Mesenchymal stem cell (in vitro differentiated cells and primary cell): ENCODE data around the gene PLPP4.

Experiments
- DNase-seq: peaks from one replicate; pipeline ENCODE4 v3.0.0-alpha.2; 2013
- H2AFZ ChIP-seq: one replicate; pipeline ENCODE4 v1.6.1; 2013; ENCODE audit warnings: low read depth, mild to moderate bottlenecking, control low read depth, inconsistent platforms, low read length, moderate library complexity
- H2AK5ac ChIP-seq: 2 replicates; pipeline ENCODE4 v1.6.1; 2013; ENCODE audit warnings: low read length, moderate library complexity, mild to moderate bottlenecking, inconsistent platforms; ENCODE audit not compliant: severe bottlenecking
- H2BK120ac ChIP-seq: one replicate; pipeline ENCODE4 v1.6.1; 2013; ENCODE audit warnings: low read depth, mild to moderate bottlenecking, inconsistent platforms, low read length, moderate library complexity
- H2BK12ac ChIP-seq, 2 experiments: one replicate each; pipeline ENCODE4 v1.6.1; 2013; ENCODE audit warnings: inconsistent platforms in 2 of 2, low read length in 2 of 2, mild to moderate bottlenecking in 2 of 2, moderate library complexity in 2 of 2, control low read depth in 1 of 2
- H2BK15ac ChIP-seq: one replicate; pipeline ENCODE4 v1.6.1; 2013; ENCODE audit warnings: mild to moderate bottlenecking, low read depth, inconsistent platforms; ENCODE audit not compliant: poor library complexity, severe bottlenecking
- H2BK5ac ChIP-seq: 2 replicates; pipeline ENCODE4 v1.6.1; 2013; ENCODE audit warnings: low read depth, mild to moderate bottlenecking, low read length, control low read depth, inconsistent platforms; ENCODE audit not compliant: poor library complexity, severe bottlenecking
- H3K14ac ChIP-seq, 2 experiments: one replicate each; pipeline ENCODE4 v1.6.1; 2013; ENCODE audit warnings: inconsistent platforms in 2 of 2, low read length in 2 of 2, control low read depth in 1 of 2, mild to moderate bottlenecking in 1 of 2, moderate library complexity in 1 of 2
- H3K18ac ChIP-seq, 2 experiments: one replicate each; pipeline ENCODE4 v1.6.1; 2013; ENCODE audit warnings: inconsistent platforms in 2 of 2, low read length in 2 of 2, control low read depth in 1 of 2, low read depth in 1 of 2, mild to moderate bottlenecking in 1 of 2
- H3K23ac ChIP-seq, 2 experiments: one replicate each; pipeline ENCODE4 v1.6.1; 2013; ENCODE audit warnings: inconsistent platforms in 2 of 2, low read length in 2 of 2, mild to moderate bottlenecking in 2 of 2, moderate library complexity in 2 of 2, control low read depth in 1 of 2
- H3K27ac ChIP-seq: 2 replicates; pipeline ENCODE4 v1.5.1; 2013; ENCODE audit warnings: mild to moderate bottlenecking, moderate library complexity, low read length, control low read depth, inconsistent platforms; ENCODE audit not compliant: poor library complexity, severe bottlenecking
- H3K27me3 ChIP-seq, 2 experiments: 2 replicates each; pipeline versions ENCODE4 v1.6.1 to v1.7.0; 2013; ENCODE audit warnings: low read length in 2 of 2, mild to moderate bottlenecking in 2 of 2, moderate library complexity in 2 of 2, control low read depth in 1 of 2, inconsistent platforms in 1 of 2; ENCODE audit not compliant: control insufficient read depth in 1 of 2, insufficient read depth in 1 of 2
- H3K36me3 ChIP-seq, 2 experiments: 2 replicates each; pipeline versions ENCODE4 v1.6.1 to v1.7.0; 2013; ENCODE audit warnings: low read length in 2 of 2, control low read depth in 1 of 2, inconsistent platforms in 1 of 2, low read depth in 1 of 2, mild to moderate bottlenecking in 1 of 2; ENCODE audit not compliant: insufficient read depth in 2 of 2, control insufficient read depth in 1 of 2
- H3K4ac ChIP-seq, 2 experiments: one replicate each; pipeline ENCODE4 v1.6.1; 2013; ENCODE audit warnings: inconsistent platforms in 2 of 2, low read length in 2 of 2, mild to moderate bottlenecking in 2 of 2, moderate library complexity in 2 of 2, control low read depth in 1 of 2, low read depth in 1 of 2
- H3K4me1 ChIP-seq: 2 replicates; pipeline ENCODE4 v1.6.1; 2013; ENCODE audit warnings: low read depth, low read length, control low read depth; ENCODE audit not compliant: control insufficient read depth, insufficient read depth
- H3K4me2 ChIP-seq: 2 replicates; pipeline ENCODE4 v1.6.1; 2013; ENCODE audit warnings: low read length, mild to moderate bottlenecking, inconsistent platforms; ENCODE audit not compliant: poor library complexity, severe bottlenecking
- H3K4me3 ChIP-seq, 2 experiments: 2 replicates each; pipeline versions ENCODE4 v1.5.1 to v1.7.0; 2013; ENCODE audit warnings: low read length in 2 of 2, mild to moderate bottlenecking in 2 of 2, control low read depth in 1 of 2, low read depth in 1 of 2; ENCODE audit not compliant: insufficient read depth in 1 of 2
- H3K79me1 ChIP-seq: replicated peaks from 2 replicates; pipeline ENCODE4 v1.6.1; 2013; ENCODE audit warnings: mild to moderate bottlenecking, control low read depth, low read length, inconsistent platforms; ENCODE audit not compliant: poor library complexity, severe bottlenecking
- H3K9ac ChIP-seq: 2 replicates; pipeline ENCODE4 v1.7.0; 2013; ENCODE audit warnings: mild to moderate bottlenecking, low read length, moderate library complexity
- H3K9me3 ChIP-seq: 2 replicates; pipeline ENCODE4 v1.7.0; 2013; ENCODE audit warnings: mild to moderate bottlenecking, low read length; ENCODE audit not compliant: control insufficient read depth
- H4K8ac ChIP-seq: one replicate; pipeline ENCODE4 v1.6.1; 2013; ENCODE audit warnings: inconsistent platforms, mild to moderate bottlenecking, low read length, moderate library complexity
- H4K91ac ChIP-seq: one replicate; pipeline ENCODE4 v1.6.1; 2013; ENCODE audit warnings: mild to moderate bottlenecking, low read length, inconsistent platforms
- WGBS: methylation state at CpG from one replicate; pipeline ENCODE4 v1.1.7; 2013; ENCODE audit warnings: mixed read lengths; 5-methylcytosine and 5-hydroxymethylcytosine counted together

Gene PLPP4

GRCh38 chr10:120516426-120516825 is 59.4 kb downstream of the PLPP4 start:
- WGBS = 77% methylated on average over 4 of the region's 4 CpGs
- H3K9me3 ChIP-seq = peaks cover 3% of the 10 kb centered on the region
- no peaks in the 10 kb centered on the region for H3K4me1 ChIP-seq
- H3K4me3 ChIP-seq = no peak overlapping the region
- H3K27me3 ChIP-seq = no peaks in the 10 kb centered on the region
- no peak overlapping the region for H3K9ac ChIP-seq
- H4K91ac ChIP-seq = no peak overlapping the region
- H3K23ac ChIP-seq = no peak overlapping the region
- no peak overlapping the region for H2AFZ ChIP-seq
- no peak for DNase-seq
- H3K4ac ChIP-seq = no peak overlapping the region
- H4K8ac ChIP-seq = no peak overlapping the region
- no peaks in the 10 kb centered on the region for H3K36me3 ChIP-seq
- H3K18ac ChIP-seq = no peak overlapping the region
- no peak overlapping the region for H3K14ac ChIP-seq
- H3K79me1 ChIP-seq = no peaks in the 10 kb centered on the region
- H2AK5ac ChIP-seq = no peak overlapping the region
- H2BK5ac ChIP-seq = no peak overlapping the region
- no peak overlapping the region for H3K27ac ChIP-seq
- H2BK120ac ChIP-seq = no peak overlapping the region
- H2BK15ac ChIP-seq = no peak overlapping the region
- H3K4me2 ChIP-seq = no peak overlapping the region
- no peak overlapping the region for H2BK12ac ChIP-seq

DNA sequence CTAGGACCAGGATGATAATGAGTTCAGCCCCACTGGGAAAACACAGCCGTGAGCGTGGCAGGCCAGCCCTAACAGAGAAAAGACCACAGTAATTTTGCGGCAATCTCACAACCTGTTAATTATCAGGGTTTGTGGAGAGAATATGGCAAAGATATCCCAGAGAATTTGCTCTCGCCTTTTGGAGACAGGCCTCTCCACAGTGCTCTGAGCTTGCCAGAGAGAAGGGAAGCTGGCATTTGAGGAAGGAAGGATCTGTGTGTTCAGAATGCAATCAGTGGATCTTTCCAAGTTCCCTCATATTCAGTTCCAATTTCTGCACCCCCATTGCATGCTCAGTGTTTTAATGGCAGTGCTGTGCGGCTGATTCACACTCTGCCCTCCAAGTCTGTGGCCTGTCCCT is 60.2 kb downstream of the PLPP4 start:
- Histone ChIP-seq H2BK12ac (no peak overlapping the region), H3K23ac (no peak overlapping the region), H3K27me3 (no peaks in the 10 kb centered on the region), H3K9ac (no peak overlapping the region), H2BK120ac (no peak overlapping the region), H3K14ac (no peak overlapping the region), H4K8ac (no peak overlapping the region), H2BK5ac (no peak overlapping the region), H2AK5ac (no peak overlapping the region), H3K4me1 (no peaks in the 10 kb centered on the region), H3K18ac (no peak overlapping the region), H3K4me2 (no peak overlapping the region), H3K79me1 (no peaks in the 10 kb centered on the region), H3K9me3 (peaks cover 3% of the 10 kb centered on the region), H4K91ac (no peak overlapping the region), H3K36me3 (no peaks in the 10 kb centered on the region), H3K27ac (no peak overlapping the region), H2AFZ (no peak overlapping the region), H2BK15ac (no peak overlapping the region), H3K4ac (no peak overlapping the region), H3K4me3 (no peak overlapping the region)
- DNase-seq = no peak
- 82% methylated on average over 5 of the region's 5 CpGs for WGBS

DNA sequence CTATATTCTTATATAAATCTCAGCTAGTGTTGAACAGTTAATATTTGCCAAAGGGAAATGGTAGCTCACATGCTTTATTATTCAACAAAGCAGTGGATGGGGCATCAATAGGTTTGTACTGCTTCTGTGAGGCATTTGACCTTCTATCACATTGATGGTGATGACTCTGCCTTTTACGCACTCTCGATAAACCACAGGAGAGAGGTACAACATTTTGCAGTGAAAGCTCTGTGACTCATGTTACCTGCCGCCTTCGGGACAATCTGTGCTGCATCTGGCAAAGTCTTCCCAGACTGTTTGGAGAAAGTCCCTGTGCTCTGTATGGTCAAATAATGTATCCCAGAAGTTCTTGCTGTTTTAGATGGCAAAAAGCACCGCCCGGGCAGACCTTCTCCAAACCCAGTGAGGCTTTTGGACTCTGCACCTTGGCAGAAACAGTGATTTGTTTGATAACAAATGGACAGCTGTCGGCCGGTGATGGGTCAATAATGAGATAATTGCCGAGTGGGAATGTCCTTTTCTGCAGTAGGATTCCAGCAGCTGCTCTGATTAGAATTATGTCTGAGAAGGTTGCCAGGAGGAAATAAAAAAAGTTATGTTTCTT is 61.0 kb downstream of the PLPP4 start:
- H3K9me3 ChIP-seq = peaks cover 3% of the 10 kb centered on the region
- no peak overlapping the region for H3K14ac ChIP-seq
- no peak overlapping the region for H3K23ac ChIP-seq
- H3K4ac ChIP-seq = no peak overlapping the region
- 89% methylated on average over 9 of the region's 9 CpGs for WGBS
- no peak overlapping the region for H2BK5ac ChIP-seq
- no peaks in the 10 kb centered on the region for H3K79me1 ChIP-seq
- H3K4me3 ChIP-seq = no peak overlapping the region
- H2AK5ac ChIP-seq = no peak overlapping the region
- no peak overlapping the region for H3K27ac ChIP-seq
- H3K27me3 ChIP-seq = no peaks in the 10 kb centered on the region
- no peak overlapping the region for H3K18ac ChIP-seq
- H2BK15ac ChIP-seq = no peak overlapping the region
- no peaks in the 10 kb centered on the region for H3K36me3 ChIP-seq
- H3K4me1 ChIP-seq = no peaks in the 10 kb centered on the region
- no peak overlapping the region for H4K8ac ChIP-seq
- no peak overlapping the region for H3K9ac ChIP-seq
- H2AFZ ChIP-seq = no peak overlapping the region
- H3K4me2 ChIP-seq = no peak overlapping the region
- no peak overlapping the region for H4K91ac ChIP-seq
- DNase-seq = no peak
- H2BK12ac ChIP-seq = no peak overlapping the region
- H2BK120ac ChIP-seq = no peak overlapping the region

GRCh38 chr10:120521880-120522279 is 64.9 kb downstream of the PLPP4 start:
- H3K9ac ChIP-seq = no peak overlapping the region
- no peak overlapping the region for H3K27ac ChIP-seq
- H3K9me3 ChIP-seq = peaks cover 3% of the 10 kb centered on the region
- no peak overlapping the region for H3K4me2 ChIP-seq
- no peak overlapping the region for H2BK15ac ChIP-seq
- no peak overlapping the region for H2BK120ac ChIP-seq
- H4K8ac ChIP-seq = no peak overlapping the region
- no peak overlapping the region for H2BK5ac ChIP-seq
- H3K4ac ChIP-seq = no peak overlapping the region
- WGBS = 72% methylated on average over 3 of the region's 3 CpGs
- H3K4me1 ChIP-seq = no peaks in the 10 kb centered on the region
- no peak overlapping the region for H2AK5ac ChIP-seq
- no peak for DNase-seq
- no peak overlapping the region for H2BK12ac ChIP-seq
- H3K79me1 ChIP-seq = no peaks in the 10 kb centered on the region
- H4K91ac ChIP-seq = no peak overlapping the region
- no peak overlapping the region for H3K18ac ChIP-seq
- no peaks in the 10 kb centered on the region for H3K27me3 ChIP-seq
- no peak overlapping the region for H2AFZ ChIP-seq
- H3K23ac ChIP-seq = no peak overlapping the region
- no peak overlapping the region for H3K4me3 ChIP-seq
- no peak overlapping the region for H3K14ac ChIP-seq
- H3K36me3 ChIP-seq = no peaks in the 10 kb centered on the region
